NCI-H524 (cell line): ENCODE measurements around the gene SMIM23.

Source experiments
- DNase-seq, 2 experiments: peaks; one replicate each; lab custom pipeline; 2025; lab: John Stamatoyannopoulos, UW

Gene SMIM23

GRCh38 chr5:171816666-171817065, 31.0 kb downstream of the SMIM23 start:
- no peak for DNase-seq

- no peak for DNase-seq
Observed at GRCh38 chr5:171820561-171820960, 34.9 kb downstream of the SMIM23 start.

- DNase-seq = no peak
Observed at GRCh38 chr5:171821286-171821685, 35.7 kb downstream of the SMIM23 start.

- no peak for DNase-seq
Observed at GRCh38 chr5:171823269-171823668, 37.7 kb downstream of the SMIM23 start.

- no peak for DNase-seq
Observed at GRCh38 chr5:171825051-171825450, 39.4 kb downstream of the SMIM23 start.

- no peak for DNase-seq
Observed at GRCh38 chr5:171826132-171826531, 40.5 kb downstream of the SMIM23 start.

GRCh38 chr5:171827162-171827561, 41.5 kb downstream of the SMIM23 start:
- DNase-seq = no peak

GRCh38 chr5:171830686-171831085, 45.1 kb downstream of the SMIM23 start:
- no peak for DNase-seq

GRCh38 chr5:171832775-171833174, 47.2 kb downstream of the SMIM23 start:
- DNase-seq = no peak

GRCh38 chr5:171834461-171834860, 48.8 kb downstream of the SMIM23 start:
- no peak for DNase-seq

GRCh38 chr5:171835066-171835465, 49.4 kb downstream of the SMIM23 start:
- DNase-seq = no peak

GRCh38 chr5:171837522-171837921, 51.9 kb downstream of the SMIM23 start:
- DNase-seq = no peak

GRCh38 chr5:171838066-171838465, 52.4 kb downstream of the SMIM23 start:
- DNase-seq = no peak

- DNase-seq = no peak
Observed at GRCh38 chr5:171839112-171839511, 53.5 kb downstream of the SMIM23 start.

GRCh38 chr5:171840066-171840465, 54.4 kb downstream of the SMIM23 start:
- peak; percentile 47 to 76 for DNase-seq
